ENCODE measurements around the gene ASTN2. TPM values are rescaled to one million over a fixed set of nuclear protein-coding genes. Genes with fewer than 3 reads are reported as not detected.

Gene ASTN2
- total and polyA plus RNA-seq, 2 donors (not counting 3 experiments of a cell fraction or from before 2014, with no cell fraction given) = 1.0 to 1.9 TPM

DNA sequence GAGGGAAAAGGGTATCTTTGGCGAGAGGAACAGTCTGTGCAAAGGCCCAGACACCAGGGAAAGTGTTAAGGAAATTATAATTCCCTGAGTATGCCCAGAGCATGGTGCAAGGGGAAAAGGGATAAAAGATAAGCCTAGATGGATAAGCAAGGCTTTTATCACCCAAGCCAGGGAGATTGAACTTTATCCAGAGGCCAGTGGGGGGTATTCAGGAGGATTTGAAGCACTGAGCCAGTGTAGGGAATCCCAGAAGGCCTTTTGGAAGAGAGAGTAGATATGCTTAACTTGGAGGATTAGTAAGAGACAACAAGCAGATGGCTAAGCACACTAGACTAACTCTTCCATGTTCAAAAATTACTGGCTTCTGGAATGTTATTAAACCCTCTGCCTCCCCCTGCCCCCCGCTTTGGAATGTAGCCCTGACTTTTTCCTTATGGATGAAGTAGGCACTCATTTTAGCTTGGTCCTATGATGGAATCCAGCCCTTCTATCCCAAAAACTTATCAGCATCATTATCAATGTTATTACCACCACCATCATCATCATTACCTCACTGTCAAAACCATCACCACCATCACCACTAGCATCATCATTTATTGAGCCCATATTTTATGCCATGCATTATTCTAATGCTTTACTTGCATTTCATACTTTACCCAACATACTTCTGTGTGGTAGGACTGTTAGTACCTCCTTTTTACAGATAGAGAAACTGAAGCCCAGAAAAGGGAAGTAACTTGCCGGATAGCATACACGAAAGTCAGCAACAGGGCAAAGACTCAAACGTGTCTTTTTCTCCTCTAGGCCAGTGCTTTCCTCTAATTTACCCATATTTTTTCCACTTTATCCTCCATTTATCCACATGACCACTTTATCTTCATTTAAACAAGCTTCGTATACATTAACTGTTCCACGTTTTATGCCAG lies 1024.3 kb downstream of the ASTN2 start:
- TF ChIP-seq, protein P1, sequence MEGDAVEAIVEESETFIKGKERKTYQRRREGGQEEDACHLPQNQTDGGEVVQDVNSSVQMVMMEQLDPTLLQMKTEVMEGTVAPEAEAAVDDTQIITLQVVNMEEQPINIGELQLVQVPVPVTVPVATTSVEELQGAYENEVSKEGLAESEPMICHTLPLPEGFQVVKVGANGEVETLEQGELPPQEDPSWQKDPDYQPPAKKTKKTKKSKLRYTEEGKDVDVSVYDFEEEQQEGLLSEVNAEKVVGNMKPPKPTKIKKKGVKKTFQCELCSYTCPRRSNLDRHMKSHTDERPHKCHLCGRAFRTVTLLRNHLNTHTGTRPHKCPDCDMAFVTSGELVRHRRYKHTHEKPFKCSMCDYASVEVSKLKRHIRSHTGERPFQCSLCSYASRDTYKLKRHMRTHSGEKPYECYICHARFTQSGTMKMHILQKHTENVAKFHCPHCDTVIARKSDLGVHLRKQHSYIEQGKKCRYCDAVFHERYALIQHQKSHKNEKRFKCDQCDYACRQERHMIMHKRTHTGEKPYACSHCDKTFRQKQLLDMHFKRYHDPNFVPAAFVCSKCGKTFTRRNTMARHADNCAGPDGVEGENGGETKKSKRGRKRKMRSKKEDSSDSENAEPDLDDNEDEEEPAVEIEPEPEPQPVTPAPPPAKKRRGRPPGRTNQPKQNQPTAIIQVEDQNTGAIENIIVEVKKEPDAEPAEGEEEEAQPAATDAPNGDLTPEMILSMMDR (IDR thresholded peaks at IDR 0.05; ENCODE audit: extremely low read depth in 1 of 2, insufficient read depth in 1 of 2, low read depth in 1 of 2, low read length in 2 of 2) = no peak
- no peak for TF ChIP-seq JUN (IDR thresholded peaks at IDR 0.05; ENCODE audit: borderline replicate concordance, insufficient read depth, insufficient read length, low read depth)
- no peak for TF ChIP-seq EZH2 (IDR thresholded peaks at IDR 0.05; ENCODE audit: borderline replicate concordance, low read depth, low read length, severe bottlenecking)
- CTCF ChIA-PET = no interaction called here
- no peaks in the 10 kb centered on the region for H3K4me1 ChIP-seq (ENCODE audit: control insufficient read depth, extremely low read depth, insufficient read depth, low read length)
- dilution Hi-C loops (cut with MboI; ENCODE audit: extremely low pct_ligation_motif_present, low sequenced_read_pairs) = no loop called here
- DNase-seq (ENCODE audit: low read depth, low spot score) (no peak), FAIRE-seq (no peak)
- no peak overlapping the region for H3K4me3 ChIP-seq (replicated peaks in 1 of 3; ENCODE audit: insufficient read depth in 1 of 3, low read depth in 1 of 3, low read length in 3 of 3)
- intact Hi-C loops (cut with micrococcal nuclease) = no loop called here
- no peak overlapping the region for H3K27ac ChIP-seq (ENCODE audit: insufficient read depth, low read depth, low read length)
- H3K36me3 ChIP-seq (ENCODE audit: control insufficient read depth in 2 of 2, extremely low read depth in 1 of 2, insufficient read depth in 2 of 2, low read length in 2 of 2) = no peaks in the 10 kb centered on the region
- H3K9ac ChIP-seq (replicated peaks; ENCODE audit: extremely low read depth, insufficient read depth, low read length) = no peak overlapping the region
- peaks cover 2% of the 10 kb centered on the region for H3K9me3 ChIP-seq (replicated peaks; ENCODE audit: control insufficient read depth, insufficient read depth, low read length)
- H2AFZ ChIP-seq (ENCODE audit: low read depth, low read length) = no peak overlapping the region
- no peaks in the 10 kb centered on the region for H3K9me1 ChIP-seq (replicated peaks; ENCODE audit: control insufficient read depth, extremely low read depth, insufficient read depth, low read length)
- H3K4me2 ChIP-seq (ENCODE audit: insufficient read depth, low read length) = no peak overlapping the region
- H3K79me2 ChIP-seq (ENCODE audit: control insufficient read depth, insufficient read depth, low read length) = no peaks in the 10 kb centered on the region
- BruUV-seq (replicated peaks) = no TSS peak
- H4K20me1 ChIP-seq (replicated peaks; ENCODE audit: control insufficient read depth, extremely low read depth, insufficient read depth, low read length) = no peaks in the 10 kb centered on the region
- H3K27me3 ChIP-seq (ENCODE audit: control insufficient read depth in 2 of 2, insufficient read depth in 2 of 2, low read length in 2 of 2) = no peaks in the 10 kb centered on the region
- POLR2A ChIA-PET = no interaction called here

Measured in endothelial cell of umbilical vein (primary cell).